GM12801 (cell line): ENCODE data around the gene SLC13A3.

Source experiments
- TF ChIP-seq, protein P1 (sequence below): IDR thresholded peaks from one replicate; pipeline ENCODE4 v1.5.1; 2011; ENCODE audit warnings: control low read depth; ENCODE audit not compliant: insufficient read length; ENCODE audit errors: extremely low read depth

Gene SLC13A3, protein sequence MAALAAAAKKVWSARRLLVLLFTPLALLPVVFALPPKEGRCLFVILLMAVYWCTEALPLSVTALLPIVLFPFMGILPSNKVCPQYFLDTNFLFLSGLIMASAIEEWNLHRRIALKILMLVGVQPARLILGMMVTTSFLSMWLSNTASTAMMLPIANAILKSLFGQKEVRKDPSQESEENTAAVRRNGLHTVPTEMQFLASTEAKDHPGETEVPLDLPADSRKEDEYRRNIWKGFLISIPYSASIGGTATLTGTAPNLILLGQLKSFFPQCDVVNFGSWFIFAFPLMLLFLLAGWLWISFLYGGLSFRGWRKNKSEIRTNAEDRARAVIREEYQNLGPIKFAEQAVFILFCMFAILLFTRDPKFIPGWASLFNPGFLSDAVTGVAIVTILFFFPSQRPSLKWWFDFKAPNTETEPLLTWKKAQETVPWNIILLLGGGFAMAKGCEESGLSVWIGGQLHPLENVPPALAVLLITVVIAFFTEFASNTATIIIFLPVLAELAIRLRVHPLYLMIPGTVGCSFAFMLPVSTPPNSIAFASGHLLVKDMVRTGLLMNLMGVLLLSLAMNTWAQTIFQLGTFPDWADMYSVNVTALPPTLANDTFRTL

DNA sequence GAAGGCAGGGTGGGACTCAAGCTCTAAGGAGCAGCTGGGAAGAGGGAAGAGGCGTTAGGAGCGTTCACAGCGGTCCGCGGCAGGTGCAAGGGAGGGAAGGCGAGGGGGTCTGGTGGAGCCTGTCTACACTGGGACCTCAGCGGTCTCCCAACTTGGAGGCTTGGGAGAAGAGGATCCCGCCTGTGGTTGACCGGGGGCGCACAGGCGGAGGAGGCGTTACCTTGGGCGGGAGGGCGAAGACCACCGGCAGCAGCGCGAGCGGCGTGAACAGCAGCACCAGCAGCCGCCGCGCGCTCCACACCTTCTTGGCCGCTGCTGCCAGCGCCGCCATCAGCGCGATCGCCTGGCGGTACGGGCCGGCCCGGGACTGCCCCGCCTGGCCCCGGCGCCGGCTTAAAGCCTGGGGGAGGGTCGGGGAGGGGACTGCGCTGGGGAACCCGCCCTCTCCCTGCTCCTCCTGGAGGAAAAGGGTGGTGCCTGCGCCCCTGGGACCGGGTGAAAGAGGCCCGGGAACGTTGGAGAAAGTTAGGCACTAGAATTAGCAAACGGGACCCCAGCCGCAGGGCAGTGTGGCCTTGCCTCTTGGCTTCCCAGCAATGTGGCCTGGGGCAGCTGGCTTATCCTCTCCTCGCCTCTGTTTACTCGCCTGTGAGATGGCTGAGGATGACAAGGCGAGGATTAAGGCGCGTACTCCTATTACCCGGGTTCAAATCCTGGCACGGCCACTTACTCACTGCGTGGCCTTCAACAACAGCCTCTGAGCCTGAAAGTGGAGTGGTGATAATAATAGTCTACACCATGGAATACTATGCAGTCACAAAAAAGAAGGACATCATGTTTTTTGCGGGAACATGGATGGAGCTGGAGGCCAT lies at the start of gene SLC13A3:
TSS of gene SLC13A3 (minus strand) at position 369 of the 872 bp plus-strand sequence. CDS start at position 331, 38 bp downstream.
- TF ChIP-seq, protein P1, sequence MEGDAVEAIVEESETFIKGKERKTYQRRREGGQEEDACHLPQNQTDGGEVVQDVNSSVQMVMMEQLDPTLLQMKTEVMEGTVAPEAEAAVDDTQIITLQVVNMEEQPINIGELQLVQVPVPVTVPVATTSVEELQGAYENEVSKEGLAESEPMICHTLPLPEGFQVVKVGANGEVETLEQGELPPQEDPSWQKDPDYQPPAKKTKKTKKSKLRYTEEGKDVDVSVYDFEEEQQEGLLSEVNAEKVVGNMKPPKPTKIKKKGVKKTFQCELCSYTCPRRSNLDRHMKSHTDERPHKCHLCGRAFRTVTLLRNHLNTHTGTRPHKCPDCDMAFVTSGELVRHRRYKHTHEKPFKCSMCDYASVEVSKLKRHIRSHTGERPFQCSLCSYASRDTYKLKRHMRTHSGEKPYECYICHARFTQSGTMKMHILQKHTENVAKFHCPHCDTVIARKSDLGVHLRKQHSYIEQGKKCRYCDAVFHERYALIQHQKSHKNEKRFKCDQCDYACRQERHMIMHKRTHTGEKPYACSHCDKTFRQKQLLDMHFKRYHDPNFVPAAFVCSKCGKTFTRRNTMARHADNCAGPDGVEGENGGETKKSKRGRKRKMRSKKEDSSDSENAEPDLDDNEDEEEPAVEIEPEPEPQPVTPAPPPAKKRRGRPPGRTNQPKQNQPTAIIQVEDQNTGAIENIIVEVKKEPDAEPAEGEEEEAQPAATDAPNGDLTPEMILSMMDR: no peak

DNA sequence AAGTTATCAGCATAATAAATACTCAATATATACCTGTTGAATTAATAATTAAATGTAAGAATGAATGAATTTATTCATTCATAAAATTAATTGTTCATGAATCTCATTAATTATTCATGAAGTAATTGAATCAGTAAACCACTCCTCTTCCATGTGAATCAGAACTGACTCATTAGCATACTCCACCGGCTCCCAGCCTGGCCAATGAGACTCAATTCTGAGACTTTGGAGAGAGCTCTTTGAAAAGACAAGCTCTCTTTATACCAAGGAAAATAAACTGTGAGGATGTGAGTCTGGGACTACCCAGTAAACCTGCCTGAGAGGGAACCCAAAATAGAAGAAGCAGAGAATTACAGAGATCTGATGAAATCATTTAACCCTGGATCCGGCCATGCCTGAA lies 49.8 kb upstream of the SLC13A3 start:
- TF ChIP-seq, protein P1: no peak

DNA sequence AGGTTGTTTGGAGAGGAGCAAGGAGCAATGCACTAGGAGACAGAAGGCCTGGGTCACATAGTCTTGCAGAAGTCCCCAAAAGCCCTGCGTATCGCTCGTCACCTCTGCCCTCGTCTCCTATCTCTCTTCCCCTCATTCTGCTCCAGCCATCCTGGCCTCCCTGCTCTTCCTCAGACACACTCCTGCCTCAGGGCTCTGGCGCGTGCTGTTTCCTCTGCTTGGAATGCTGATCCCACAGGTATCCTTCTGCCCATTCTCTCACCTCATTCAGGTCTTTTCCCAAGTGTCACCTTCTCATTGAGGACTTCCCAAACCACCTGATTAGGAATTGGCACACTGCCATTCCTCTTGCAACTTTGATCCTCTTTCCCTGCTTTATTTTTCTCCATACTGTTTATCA lies 49.2 kb upstream of the SLC13A3 start:
- TF ChIP-seq, protein P1: no peak

DNA sequence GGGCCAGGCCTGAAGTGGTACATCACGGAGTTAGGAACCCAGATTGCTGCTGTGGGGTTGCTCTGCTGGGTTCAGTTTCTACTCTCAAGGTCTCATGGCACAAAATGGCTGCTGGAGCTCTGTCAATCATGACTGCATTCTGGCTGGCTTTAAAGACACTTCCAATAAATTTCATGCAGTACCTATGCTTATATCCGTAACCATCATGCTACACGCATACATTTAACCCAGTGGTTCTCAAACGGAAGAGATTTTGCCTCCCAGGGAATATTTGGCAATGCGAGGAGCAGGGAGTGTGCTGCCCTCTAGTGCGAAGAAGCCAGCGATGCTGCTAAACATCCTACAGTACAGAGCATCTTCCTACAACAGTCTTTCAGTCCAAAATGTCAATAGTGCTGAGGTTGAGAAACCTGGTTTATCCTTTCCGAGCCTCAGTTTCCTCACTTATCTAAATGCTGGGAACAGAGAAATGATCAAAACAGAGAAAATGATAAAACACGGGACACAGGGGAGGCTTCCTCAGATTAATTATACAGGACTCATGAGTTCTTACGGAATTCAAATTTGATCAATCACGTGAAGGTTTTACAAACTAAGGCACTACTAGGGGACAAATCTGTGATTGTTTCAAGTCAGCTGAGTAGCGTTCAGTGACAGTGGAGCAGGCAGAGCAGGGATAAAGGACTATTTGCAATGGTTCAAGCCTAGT lies 48.5 kb upstream of the SLC13A3 start:
- TF ChIP-seq, protein P1: no peak

DNA sequence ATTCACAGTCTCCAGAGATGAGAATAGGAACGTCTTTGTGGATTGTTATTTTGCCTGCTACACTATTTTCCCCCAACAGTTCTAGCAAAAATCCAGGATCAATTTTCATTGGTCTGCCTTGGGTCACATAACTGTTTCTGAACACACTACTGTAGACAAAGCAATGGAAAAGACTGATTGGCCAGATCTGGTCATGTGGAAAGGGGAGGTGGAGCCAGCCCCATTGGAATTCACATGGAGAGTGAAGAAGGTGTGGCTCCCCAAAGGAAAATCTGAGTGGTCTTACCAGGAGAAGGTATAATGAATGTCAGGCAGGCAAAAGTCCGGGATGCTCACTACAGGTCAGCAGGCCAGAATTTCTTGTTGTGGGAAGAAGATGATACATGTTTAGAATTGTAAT lies 47.5 kb upstream of the SLC13A3 start:
- TF ChIP-seq, protein P1: no peak

DNA sequence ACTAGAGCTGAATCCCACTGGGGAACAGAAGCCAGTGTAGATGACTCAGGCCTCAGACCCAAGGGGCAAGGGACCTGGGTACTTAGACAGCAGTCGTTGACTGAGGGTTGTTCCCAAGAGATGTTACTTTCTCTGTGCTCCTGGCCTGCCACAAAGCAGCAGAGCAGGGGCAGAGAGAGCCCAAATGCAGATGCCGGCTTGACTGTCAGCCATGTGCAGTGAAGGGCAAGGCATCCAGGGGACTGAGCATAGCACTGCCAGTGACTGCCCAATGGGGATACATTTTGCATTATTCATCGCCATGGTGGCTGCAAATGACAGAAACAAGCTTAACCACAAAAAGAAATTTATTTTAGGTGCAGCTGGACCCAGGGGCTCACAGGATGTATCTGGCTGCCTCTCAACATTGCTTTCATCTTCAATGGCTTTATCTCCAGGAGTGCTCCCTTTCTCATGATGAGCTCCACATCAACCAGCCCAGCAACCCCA lies 45.6 kb upstream of the SLC13A3 start:
- TF ChIP-seq, protein P1: no peak
